GM12874 (cell line): ENCODE results near the gene MICU1.

ENCODE experiments used
- CTCF ChIP-seq: IDR thresholded peaks from 2 replicates; pipeline ENCODE4 v1.5.1; 2011; ENCODE audit warnings: low read depth, mild to moderate bottlenecking, control low read depth, low read length, moderate library complexity; ENCODE audit not compliant: insufficient read depth

Gene MICU1

GRCh38 chr10:72321248-72322029 lies 304.4 kb downstream of the MICU1 start:
- TF ChIP-seq CTCF, result no peak

GRCh38 chr10:72320676-72321247 lies 305.1 kb downstream of the MICU1 start:
- no peak for TF ChIP-seq CTCF

DNA sequence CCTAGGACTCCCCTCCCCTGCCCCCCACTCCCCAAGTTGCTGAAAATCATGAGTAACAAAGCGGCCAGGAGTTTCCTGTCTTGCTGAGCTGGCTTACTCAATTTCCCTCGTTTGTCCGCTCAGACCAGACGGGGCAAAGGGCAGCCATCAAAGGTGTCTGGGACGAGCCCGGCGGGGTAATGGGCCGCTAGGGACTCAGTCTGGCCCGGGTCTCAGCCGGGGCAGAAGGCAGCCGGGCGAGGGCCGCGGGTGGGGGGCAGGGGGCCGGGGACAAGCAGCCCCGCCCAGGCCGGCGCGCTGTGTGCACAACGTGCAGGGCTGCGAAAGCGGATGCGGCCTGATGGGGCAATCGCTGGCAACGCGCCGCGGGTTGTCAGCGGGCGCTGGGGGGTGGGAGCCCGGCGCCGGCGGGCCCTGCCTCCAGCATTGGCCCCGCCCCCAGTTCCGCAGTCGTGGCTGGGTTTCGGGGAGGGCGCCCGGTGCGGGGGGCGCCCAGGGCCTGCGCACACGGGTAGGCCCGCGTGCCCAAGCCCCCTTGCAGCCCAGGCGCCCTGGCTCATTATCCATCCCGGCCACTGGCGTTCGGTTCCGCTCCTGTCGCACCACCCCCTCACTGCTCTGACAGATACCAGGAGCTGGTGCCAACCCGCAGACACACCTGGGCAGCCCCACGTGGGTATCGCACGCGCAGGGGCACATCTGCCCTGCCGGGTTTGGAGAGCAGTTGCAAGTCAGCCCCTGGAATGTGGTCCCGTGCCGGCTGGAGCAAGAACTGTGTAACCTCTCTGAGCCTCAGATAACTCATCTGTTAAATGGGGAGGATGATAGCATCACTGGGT lies 306.2 kb downstream of the MICU1 start:
- TF ChIP-seq CTCF, result no peak

DNA sequence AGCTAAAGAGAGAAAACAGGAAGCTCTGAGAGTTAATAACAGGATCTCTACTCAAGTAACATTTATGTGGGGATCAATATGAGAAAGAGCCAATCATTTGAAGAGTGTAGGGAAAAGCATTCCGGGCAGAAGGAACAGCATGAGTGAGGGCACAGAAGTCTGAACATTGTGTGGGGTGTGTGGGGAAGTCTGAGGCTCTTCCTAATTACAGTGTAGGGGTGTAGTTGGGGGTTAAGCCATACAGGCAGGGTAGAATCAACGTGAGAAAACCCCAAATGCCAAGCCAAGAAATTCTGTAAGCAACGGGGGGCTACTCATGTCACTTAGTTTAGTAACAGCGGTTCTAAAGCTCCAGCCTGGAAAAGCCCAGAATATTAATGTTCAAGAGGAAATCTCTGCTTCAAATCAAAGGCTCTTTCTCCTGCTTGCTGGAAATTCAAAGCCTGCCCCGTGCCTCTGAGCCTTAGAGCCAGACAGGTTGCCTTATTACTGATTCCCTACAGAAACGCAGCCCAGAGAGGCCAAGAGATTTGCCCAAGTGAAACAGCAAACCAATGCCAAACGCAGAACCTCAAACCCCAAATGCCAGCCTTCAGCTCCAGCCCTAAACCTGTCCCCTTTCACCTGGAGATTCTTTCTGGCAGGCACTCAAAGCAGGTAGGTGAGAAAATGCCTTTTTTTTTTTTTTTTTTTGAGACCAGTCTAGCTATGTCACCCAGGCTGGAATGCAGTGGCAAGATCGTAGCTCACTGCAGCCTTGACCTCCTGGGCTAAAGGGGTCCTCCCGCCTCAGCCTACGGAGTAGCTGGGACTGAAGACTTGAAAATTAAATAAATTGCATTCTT lies 307.2 kb downstream of the MICU1 start:
- TF ChIP-seq CTCF, result no peak
